ENCODE measurements around the gene HSFX4.

GRCh38 chrX:149979126-149979644 lies 49.8 kb downstream of the HSFX4 start:
- TF ChIP-seq CTCF (IDR thresholded peaks at IDR 0.05) (no peak), POLR2A (IDR thresholded peaks at IDR 0.05) (no peak), EP300 (IDR thresholded peaks at IDR 0.05) (no peak)
